ENCODE measurements around the gene JPH3. TPM values are rescaled to one million over a fixed set of nuclear protein-coding genes. Genes with fewer than 3 reads are reported as not detected.

The JPH3 gene
- total RNA-seq, 1 experiment from 2014 or later, result 32.7 TPM

DNA sequence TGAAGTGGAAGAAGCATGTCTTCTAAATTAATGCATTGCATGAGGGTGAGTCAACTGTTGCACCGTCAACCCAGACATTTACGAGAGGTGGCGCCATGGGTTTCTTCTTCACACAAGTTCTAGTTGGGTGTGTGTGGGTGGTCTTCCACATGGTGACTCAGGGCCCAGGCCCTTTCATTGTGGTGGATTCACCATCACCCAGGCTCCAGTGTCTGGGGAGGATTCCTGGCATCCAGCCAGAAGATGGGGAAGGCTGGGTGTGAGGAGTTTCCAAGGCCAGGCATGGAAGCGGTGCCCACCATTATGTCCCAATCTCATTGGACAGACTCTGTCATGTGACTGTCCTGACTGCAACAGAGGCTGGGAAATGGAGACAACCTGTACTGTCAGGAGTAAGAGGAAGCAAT lies 21.4 kb upstream of the JPH3 start:
- WGBS (ENCODE audit: extremely low coverage, insufficient read length, low lambda C conversion rate), result no CpG with 5 or more reads among the region's 4 CpGs
- H3K27ac ChIP-seq (ENCODE audit: insufficient read length, low read depth, low read length), result no peak overlapping the region
- peaks cover 23 to 39% of the 10 kb centered on the region in 2 experiments for H3K4me1 Mint-ChIP-seq

More for the DNA sequence above, 21.4 kb upstream of the JPH3 start:
- Histone ChIP-seq H4K5ac (ENCODE audit: insufficient read length, low read depth, low read length) (no peak overlapping the region), H2BK15ac (ENCODE audit: low read depth, low read length) (no peak overlapping the region), H3K14ac (ENCODE audit: insufficient read depth, low read length) (no peak overlapping the region), H2AFZ (ENCODE audit: low read length) (no peak overlapping the region), H3K4ac (ENCODE audit: low read depth, low read length) (no peak overlapping the region), H3K4me2 (ENCODE audit: insufficient read depth, insufficient read length, low read length) (no peak overlapping the region), H2BK5ac (ENCODE audit: insufficient read length, low read length) (no peak overlapping the region), H3T11ph (ENCODE audit: low read length) (no peak overlapping the region), H2AK5ac (ENCODE audit: insufficient read length, low read length) (no peak overlapping the region), H3K79me1 (ENCODE audit: insufficient read depth, low read depth, low read length, poor library complexity, severe bottlenecking) (no peaks in the 10 kb centered on the region), H3K56ac (ENCODE audit: insufficient read length, low read depth, low read length) (no peak overlapping the region), H2BK12ac (ENCODE audit: insufficient read length, low read depth, low read length) (no peak overlapping the region), H3K23me2 (ENCODE audit: insufficient read length, low read depth, low read length, poor library complexity, severe bottlenecking) (no peaks in the 10 kb centered on the region), H2BK20ac (ENCODE audit: low read depth, low read length, poor library complexity, severe bottlenecking) (no peak overlapping the region), H3K4me1 (ENCODE audit: insufficient read depth, low read length) (peaks cover 3% of the 10 kb centered on the region; the same call in 1 of the 2 replicates), H4K20me1 (ENCODE audit: control insufficient read depth, insufficient read depth, insufficient read length) (no peaks in the 10 kb centered on the region), H3K18ac (ENCODE audit: insufficient read length, low read depth, low read length) (no peak overlapping the region), H4K8ac (replicated peaks; ENCODE audit: insufficient read length, low read depth, low read length) (no peak overlapping the region), H3K79me2 (ENCODE audit: insufficient read depth, low read length) (no peaks in the 10 kb centered on the region), H2BK120ac (ENCODE audit: low read depth, low read length, poor library complexity, severe bottlenecking) (no peak overlapping the region), H3K9me3 (ENCODE audit: control insufficient read depth, low read depth, low read length) (no peaks in the 10 kb centered on the region), H4K91ac (ENCODE audit: insufficient read length, low read depth, low read length) (no peak overlapping the region), H3K9ac (ENCODE audit: extremely low read depth, insufficient read length, low read length) (no peak overlapping the region), H3K27me3 (ENCODE audit: insufficient read depth, low read length) (no peaks in the 10 kb centered on the region), H3K23ac (ENCODE audit: insufficient read length, low read depth, low read length) (no peak overlapping the region)
- TF ChIP-seq, protein P1, sequence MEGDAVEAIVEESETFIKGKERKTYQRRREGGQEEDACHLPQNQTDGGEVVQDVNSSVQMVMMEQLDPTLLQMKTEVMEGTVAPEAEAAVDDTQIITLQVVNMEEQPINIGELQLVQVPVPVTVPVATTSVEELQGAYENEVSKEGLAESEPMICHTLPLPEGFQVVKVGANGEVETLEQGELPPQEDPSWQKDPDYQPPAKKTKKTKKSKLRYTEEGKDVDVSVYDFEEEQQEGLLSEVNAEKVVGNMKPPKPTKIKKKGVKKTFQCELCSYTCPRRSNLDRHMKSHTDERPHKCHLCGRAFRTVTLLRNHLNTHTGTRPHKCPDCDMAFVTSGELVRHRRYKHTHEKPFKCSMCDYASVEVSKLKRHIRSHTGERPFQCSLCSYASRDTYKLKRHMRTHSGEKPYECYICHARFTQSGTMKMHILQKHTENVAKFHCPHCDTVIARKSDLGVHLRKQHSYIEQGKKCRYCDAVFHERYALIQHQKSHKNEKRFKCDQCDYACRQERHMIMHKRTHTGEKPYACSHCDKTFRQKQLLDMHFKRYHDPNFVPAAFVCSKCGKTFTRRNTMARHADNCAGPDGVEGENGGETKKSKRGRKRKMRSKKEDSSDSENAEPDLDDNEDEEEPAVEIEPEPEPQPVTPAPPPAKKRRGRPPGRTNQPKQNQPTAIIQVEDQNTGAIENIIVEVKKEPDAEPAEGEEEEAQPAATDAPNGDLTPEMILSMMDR (conservative IDR thresholded peaks at IDR 0.05), result 0 out of 3 replicates have a peak, but pooled peaks have one; percentile 17
- DNase-seq, result no peak
- H3K27me3 Mint-ChIP-seq (ENCODE audit: low read depth), result peaks cover 3% of the 10 kb centered on the region
- no peaks in the 10 kb centered on the region for H3K36me3 Mint-ChIP-seq (ENCODE audit: insufficient read depth in 1 of 3, low read depth in 3 of 3)
- no peak overlapping the region for H3K4me3 Mint-ChIP-seq
- H3K27ac Mint-ChIP-seq, result no peak overlapping the region
- no peaks in the 10 kb centered on the region; a peak in 1 of 5 replicates for H3K9me3 Mint-ChIP-seq

Measured in H9 (cell line).